Panc1 (cell line): ENCODE measurements around the gene TMEM19. TPM values are rescaled to one million over a fixed set of nuclear protein-coding genes. Genes with fewer than 3 reads are reported as not detected.

ENCODE experiments used
- ATAC-seq: fragments of 200-7000 bp; cut with Tn5 transposase; 2 replicates; pipeline ENCODE4 v1.9.1; 2020; ENCODE audit warnings: mild to moderate bottlenecking, moderate library complexity
- BruUV-seq: library from RNA; stranded (reverse); fragments of 400-500 nt; replicated peaks from 2 replicates; lab custom pipeline; 2021; lab: Mats Ljungman, UMichigan
- CTCF ChIA-PET: fragments of 300-600 bp; sonication (Branson Sonifier 250); formaldehyde crosslinking; loops from one replicate; lab custom pipeline; 2022; ENCODE audit warnings: antibody characterized with exemption; lab: Charles Lee
- POLR2A ChIA-PET: fragments of 300-600 bp; sonication (Branson Sonifier 250); formaldehyde crosslinking; loops from one replicate; lab custom pipeline; 2022; ENCODE audit warnings: antibody characterized with exemption; lab: Charles Lee
- DNase-seq: peaks from one replicate; pipeline ENCODE4 v3.0.0-alpha.2; 2010; ENCODE audit warnings: low read depth, low spot score
- H3K27ac ChIP-seq: 2 replicates; pipeline ENCODE4 v1.5.1; 2011; ENCODE audit warnings: mild to moderate bottlenecking, low read length, inconsistent platforms
- H3K27me3 ChIP-seq: fragments of 200-500 bp; sonication (Bioruptor generic); 2 replicates; pipeline ENCODE4 v1.6.0; 2014; ENCODE audit warnings: low read length, inconsistent platforms; ENCODE audit not compliant: control insufficient read depth, insufficient read depth
- H3K36me3 ChIP-seq: fragments of 200-500 bp; sonication (Bioruptor generic); 2 replicates; pipeline ENCODE4 v1.5.1; 2014; ENCODE audit warnings: inconsistent platforms, mild to moderate bottlenecking, low read length, moderate library complexity; ENCODE audit not compliant: control insufficient read depth, insufficient read depth
- H3K4me1 ChIP-seq: 2 replicates; pipeline ENCODE4 v1.5.1; 2011; ENCODE audit warnings: inconsistent platforms, mild to moderate bottlenecking, low read length, moderate library complexity; ENCODE audit not compliant: control insufficient read depth, insufficient read depth
- H3K4me3 ChIP-seq, 2 experiments: 2 replicates each; pipeline ENCODE4 v1.5.1; 2011 to 2012; ENCODE audit warnings: low read depth in 2 of 2, low read length in 2 of 2, mild to moderate bottlenecking in 2 of 2, inconsistent platforms in 1 of 2, moderate library complexity in 1 of 2
- H3K9me3 ChIP-seq: fragments of 200-500 bp; sonication (Bioruptor generic); 2 replicates; pipeline ENCODE4 v1.5.1; 2014; ENCODE audit warnings: low read depth, mild to moderate bottlenecking, inconsistent platforms, low read length, moderate library complexity; ENCODE audit not compliant: control insufficient read depth, insufficient read depth
- CTCF ChIP-seq: fragments of 450-650 bp; IDR thresholded peaks from 2 replicates; pipeline ENCODE4 v1.5.1; 2017; ENCODE audit warnings: mild to moderate bottlenecking
- POLR2AphosphoS5 ChIP-seq: IDR thresholded peaks from 2 replicates; pipeline ENCODE4 v1.6.1; 2012; ENCODE audit warnings: mild to moderate bottlenecking, low read depth, low read length, moderate library complexity
- REST ChIP-seq, 2 experiments: IDR thresholded peaks; 2 replicates each; pipeline ENCODE4 v1.6.1; 2011 to 2012; ENCODE audit warnings: low read depth in 2 of 2, control low read depth in 1 of 2, low read length in 1 of 2, mild to moderate bottlenecking in 1 of 2, moderate library complexity in 1 of 2; ENCODE audit not compliant: insufficient read depth in 1 of 2
- SIN3A ChIP-seq: IDR thresholded peaks from 2 replicates; pipeline ENCODE4 v1.6.1; 2012; ENCODE audit warnings: low read depth, mild to moderate bottlenecking, low read length, moderate library complexity, borderline replicate concordance; ENCODE audit not compliant: insufficient read depth
- TCF7L2 ChIP-seq: IDR thresholded peaks from 2 replicates; pipeline ENCODE4 v1.6.1; 2011; ENCODE audit warnings: mild to moderate bottlenecking, low read depth, low read length, inconsistent platforms
- in situ Hi-C: cut with HindIII; loops from 2 replicates; pipeline ENCODE4 v1.10.0; 2016; ENCODE audit warnings: low sequenced_read_pairs, low pct_unique_long_range_greater_than_20kb
- intact Hi-C: fragments of 100-400 bp; cut with micrococcal nuclease; formaldehyde crosslinking; loops from one replicate; pipeline ENCODE4 v1.10.0; 2022; ENCODE audit not compliant: unreplicated experiment
- total RNA-seq: library from RNA; stranded (reverse); gene quantifications from one replicate; pipeline ENCODE4 v1.2.1, GENCODE V29; 2021; ENCODE audit not compliant: unreplicated experiment

TMEM19 gene
- total RNA-seq, 1 experiment from 2014 or later: 72.8 TPM

DNA sequence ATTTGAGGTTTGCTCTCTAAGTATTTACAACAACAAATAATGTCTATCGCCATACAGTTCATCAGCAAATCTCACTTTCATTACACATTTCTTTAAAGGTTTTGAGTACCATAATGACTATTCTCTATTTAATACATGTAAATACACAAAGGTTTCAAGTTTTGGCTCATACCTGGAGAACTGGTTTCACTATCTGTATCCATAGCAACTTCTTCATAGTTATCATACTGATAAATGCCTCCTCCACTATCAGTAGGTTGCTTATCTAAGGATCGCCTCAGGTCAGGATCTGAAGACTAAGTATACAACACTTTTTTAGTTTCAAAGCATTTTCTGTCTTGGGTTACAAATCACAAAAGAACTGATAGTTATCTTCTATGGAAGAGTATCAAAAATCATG lies 43.6 kb upstream of the TMEM19 start:
- no TSS peak for BruUV-seq
- in situ Hi-C loops (no loop called here), intact Hi-C loops (no loop called here)
- Histone ChIP-seq H3K27ac (no peak overlapping the region), H3K27me3 (no peaks in the 10 kb centered on the region), H3K4me3 (no peak overlapping the region), H3K36me3 (peaks cover 65% of the 10 kb centered on the region), H3K9me3 (no peaks in the 10 kb centered on the region), H3K4me1 (no peaks in the 10 kb centered on the region; the same call in 1 of the 2 replicates)
- ATAC-seq (no peak), DNase-seq (no peak)
- no peak for TF ChIP-seq SIN3A
- no peak for TF ChIP-seq POLR2AphosphoS5
- no peak for TF ChIP-seq TCF7L2
- TF ChIP-seq REST (IDR thresholded peaks at IDR 0.05; ENCODE audit: insufficient read depth in 1 of 2, low read depth in 2 of 2, low read length in 1 of 2): no peak
- no peak for TF ChIP-seq CTCF
- CTCF ChIA-PET: no interaction called here
- POLR2A ChIA-PET: no interaction called here

DNA sequence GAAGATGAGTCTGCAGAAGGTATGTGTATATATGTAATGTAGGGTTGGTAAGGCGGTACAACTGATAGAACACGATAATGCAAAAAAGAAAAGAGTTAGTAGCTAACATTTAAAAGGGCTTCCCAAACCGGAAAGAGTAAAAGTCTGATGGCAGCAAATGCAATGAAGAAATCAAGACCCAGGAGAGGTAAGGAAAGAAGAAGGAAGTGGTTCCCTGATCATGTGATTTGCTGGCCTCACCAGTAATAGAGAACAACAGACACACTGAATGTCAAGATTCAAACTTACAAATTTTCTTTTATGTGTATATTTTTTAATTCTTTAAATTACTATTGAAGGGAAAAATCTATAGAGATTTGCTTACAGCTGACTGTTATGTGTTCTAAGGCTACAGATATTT lies 40.6 kb upstream of the TMEM19 start:
- DNase-seq: no peak
- TF ChIP-seq REST (IDR thresholded peaks at IDR 0.05; ENCODE audit: insufficient read depth in 1 of 2, low read depth in 2 of 2, low read length in 1 of 2) (no peak), CTCF (no peak), POLR2AphosphoS5 (no peak), TCF7L2 (no peak), SIN3A (no peak)
- ATAC-seq: no peak
- Histone ChIP-seq H3K4me3 (no peak overlapping the region), H3K36me3 (peaks cover 65% of the 10 kb centered on the region), H3K27ac (no peak overlapping the region), H3K9me3 (no peaks in the 10 kb centered on the region), H3K27me3 (no peaks in the 10 kb centered on the region), H3K4me1 (no peaks in the 10 kb centered on the region)
- intact Hi-C loops: no loop called here
- in situ Hi-C loops: no loop called here
- CTCF ChIA-PET: no interaction called here
- POLR2A ChIA-PET: no interaction called here
- BruUV-seq: no TSS peak
